SK-N-SH (cell line): ENCODE results near the gene CCDC60.

ENCODE experiments used
- FOSL2 ChIP-seq: IDR thresholded peaks from 2 replicates; pipeline ENCODE4 v1.4.0; 2012; ENCODE audit warnings: low read depth, mild to moderate bottlenecking, moderate library complexity, borderline replicate concordance
- FOXM1 ChIP-seq: IDR thresholded peaks from 2 replicates; pipeline ENCODE4 v1.4.0; 2012; ENCODE audit warnings: low read depth, mild to moderate bottlenecking
- POLR2AphosphoS5 ChIP-seq: IDR thresholded peaks from 2 replicates; pipeline ENCODE4 v1.6.1; 2012; ENCODE audit warnings: low read depth, low read length
- SIN3A ChIP-seq: IDR thresholded peaks from 2 replicates; pipeline ENCODE4 v1.6.1; 2012; ENCODE audit warnings: low read depth, mild to moderate bottlenecking, low read length, moderate library complexity, borderline replicate concordance
- TF ChIP-seq, protein P1 (sequence below): fragments of 200-600 bp; sonication (generic); IDR thresholded peaks from 2 replicates; pipeline ENCODE4 v1.6.1; 2017; ENCODE audit warnings: antibody characterized with exemption, mild to moderate bottlenecking, moderate library complexity
- TF ChIP-seq, protein P2 (sequence below): IDR thresholded peaks from 2 replicates; pipeline ENCODE4 v1.4.0; 2012; ENCODE audit warnings: low read depth, borderline replicate concordance
- TF ChIP-seq, protein P3 (sequence below): fragments of 150-350 bp; IDR thresholded peaks from 2 replicates; pipeline ENCODE4 v1.6.1; 2017; ENCODE audit warnings: antibody characterized with exemption, low read length, low read depth, borderline replicate concordance
- TF ChIP-seq, protein P4 (sequence below): IDR thresholded peaks from 2 replicates; pipeline ENCODE4; 2012
- TF ChIP-seq, protein P5 (sequence below): IDR thresholded peaks from 2 replicates; pipeline ENCODE4 v1.6.1; 2012; ENCODE audit warnings: mild to moderate bottlenecking, low read depth, low read length, moderate library complexity

DNA sequence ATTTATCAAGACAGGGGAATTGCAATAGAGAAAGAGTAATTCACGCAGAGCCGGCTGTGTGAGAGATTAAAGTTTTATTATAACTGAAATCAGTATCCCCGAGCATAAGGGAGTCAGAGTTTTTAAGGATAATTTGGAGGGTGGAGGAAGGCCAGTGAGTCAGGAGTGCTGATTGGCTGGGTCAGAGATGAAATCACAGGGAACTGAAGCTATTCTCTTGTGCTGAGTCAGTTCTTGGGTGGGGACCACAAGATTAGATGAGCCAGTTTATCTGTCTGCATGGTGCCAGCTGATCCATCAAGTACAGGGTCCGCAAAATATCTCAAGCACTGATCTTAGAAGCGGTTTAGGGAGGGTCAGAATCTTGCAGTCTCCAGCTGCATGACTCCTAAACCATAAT is 96.6 kb downstream of the CCDC60 start:
- TF ChIP-seq, protein P1, sequence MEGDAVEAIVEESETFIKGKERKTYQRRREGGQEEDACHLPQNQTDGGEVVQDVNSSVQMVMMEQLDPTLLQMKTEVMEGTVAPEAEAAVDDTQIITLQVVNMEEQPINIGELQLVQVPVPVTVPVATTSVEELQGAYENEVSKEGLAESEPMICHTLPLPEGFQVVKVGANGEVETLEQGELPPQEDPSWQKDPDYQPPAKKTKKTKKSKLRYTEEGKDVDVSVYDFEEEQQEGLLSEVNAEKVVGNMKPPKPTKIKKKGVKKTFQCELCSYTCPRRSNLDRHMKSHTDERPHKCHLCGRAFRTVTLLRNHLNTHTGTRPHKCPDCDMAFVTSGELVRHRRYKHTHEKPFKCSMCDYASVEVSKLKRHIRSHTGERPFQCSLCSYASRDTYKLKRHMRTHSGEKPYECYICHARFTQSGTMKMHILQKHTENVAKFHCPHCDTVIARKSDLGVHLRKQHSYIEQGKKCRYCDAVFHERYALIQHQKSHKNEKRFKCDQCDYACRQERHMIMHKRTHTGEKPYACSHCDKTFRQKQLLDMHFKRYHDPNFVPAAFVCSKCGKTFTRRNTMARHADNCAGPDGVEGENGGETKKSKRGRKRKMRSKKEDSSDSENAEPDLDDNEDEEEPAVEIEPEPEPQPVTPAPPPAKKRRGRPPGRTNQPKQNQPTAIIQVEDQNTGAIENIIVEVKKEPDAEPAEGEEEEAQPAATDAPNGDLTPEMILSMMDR: no peak
- TF ChIP-seq SIN3A (no peak), FOXM1 (no peak), POLR2AphosphoS5 (no peak), FOSL2 (no peak)
- TF ChIP-seq, protein P2, sequence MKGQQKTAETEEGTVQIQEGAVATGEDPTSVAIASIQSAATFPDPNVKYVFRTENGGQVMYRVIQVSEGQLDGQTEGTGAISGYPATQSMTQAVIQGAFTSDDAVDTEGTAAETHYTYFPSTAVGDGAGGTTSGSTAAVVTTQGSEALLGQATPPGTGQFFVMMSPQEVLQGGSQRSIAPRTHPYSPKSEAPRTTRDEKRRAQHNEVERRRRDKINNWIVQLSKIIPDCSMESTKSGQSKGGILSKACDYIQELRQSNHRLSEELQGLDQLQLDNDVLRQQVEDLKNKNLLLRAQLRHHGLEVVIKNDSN: no peak
- TF ChIP-seq, protein P3, sequence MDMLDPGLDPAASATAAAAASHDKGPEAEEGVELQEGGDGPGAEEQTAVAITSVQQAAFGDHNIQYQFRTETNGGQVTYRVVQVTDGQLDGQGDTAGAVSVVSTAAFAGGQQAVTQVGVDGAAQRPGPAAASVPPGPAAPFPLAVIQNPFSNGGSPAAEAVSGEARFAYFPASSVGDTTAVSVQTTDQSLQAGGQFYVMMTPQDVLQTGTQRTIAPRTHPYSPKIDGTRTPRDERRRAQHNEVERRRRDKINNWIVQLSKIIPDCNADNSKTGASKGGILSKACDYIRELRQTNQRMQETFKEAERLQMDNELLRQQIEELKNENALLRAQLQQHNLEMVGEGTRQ: no peak
- TF ChIP-seq, protein P4, sequence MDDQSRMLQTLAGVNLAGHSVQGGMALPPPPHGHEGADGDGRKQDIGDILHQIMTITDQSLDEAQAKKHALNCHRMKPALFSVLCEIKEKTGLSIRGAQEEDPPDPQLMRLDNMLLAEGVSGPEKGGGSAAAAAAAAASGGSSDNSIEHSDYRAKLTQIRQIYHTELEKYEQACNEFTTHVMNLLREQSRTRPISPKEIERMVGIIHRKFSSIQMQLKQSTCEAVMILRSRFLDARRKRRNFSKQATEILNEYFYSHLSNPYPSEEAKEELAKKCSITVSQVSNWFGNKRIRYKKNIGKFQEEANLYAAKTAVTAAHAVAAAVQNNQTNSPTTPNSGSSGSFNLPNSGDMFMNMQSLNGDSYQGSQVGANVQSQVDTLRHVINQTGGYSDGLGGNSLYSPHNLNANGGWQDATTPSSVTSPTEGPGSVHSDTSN: no peak
- TF ChIP-seq, protein P5, sequence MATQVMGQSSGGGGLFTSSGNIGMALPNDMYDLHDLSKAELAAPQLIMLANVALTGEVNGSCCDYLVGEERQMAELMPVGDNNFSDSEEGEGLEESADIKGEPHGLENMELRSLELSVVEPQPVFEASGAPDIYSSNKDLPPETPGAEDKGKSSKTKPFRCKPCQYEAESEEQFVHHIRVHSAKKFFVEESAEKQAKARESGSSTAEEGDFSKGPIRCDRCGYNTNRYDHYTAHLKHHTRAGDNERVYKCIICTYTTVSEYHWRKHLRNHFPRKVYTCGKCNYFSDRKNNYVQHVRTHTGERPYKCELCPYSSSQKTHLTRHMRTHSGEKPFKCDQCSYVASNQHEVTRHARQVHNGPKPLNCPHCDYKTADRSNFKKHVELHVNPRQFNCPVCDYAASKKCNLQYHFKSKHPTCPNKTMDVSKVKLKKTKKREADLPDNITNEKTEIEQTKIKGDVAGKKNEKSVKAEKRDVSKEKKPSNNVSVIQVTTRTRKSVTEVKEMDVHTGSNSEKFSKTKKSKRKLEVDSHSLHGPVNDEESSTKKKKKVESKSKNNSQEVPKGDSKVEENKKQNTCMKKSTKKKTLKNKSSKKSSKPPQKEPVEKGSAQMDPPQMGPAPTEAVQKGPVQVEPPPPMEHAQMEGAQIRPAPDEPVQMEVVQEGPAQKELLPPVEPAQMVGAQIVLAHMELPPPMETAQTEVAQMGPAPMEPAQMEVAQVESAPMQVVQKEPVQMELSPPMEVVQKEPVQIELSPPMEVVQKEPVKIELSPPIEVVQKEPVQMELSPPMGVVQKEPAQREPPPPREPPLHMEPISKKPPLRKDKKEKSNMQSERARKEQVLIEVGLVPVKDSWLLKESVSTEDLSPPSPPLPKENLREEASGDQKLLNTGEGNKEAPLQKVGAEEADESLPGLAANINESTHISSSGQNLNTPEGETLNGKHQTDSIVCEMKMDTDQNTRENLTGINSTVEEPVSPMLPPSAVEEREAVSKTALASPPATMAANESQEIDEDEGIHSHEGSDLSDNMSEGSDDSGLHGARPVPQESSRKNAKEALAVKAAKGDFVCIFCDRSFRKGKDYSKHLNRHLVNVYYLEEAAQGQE: no peak
